CD4-positive, alpha-beta memory T cell (primary cell): ENCODE data around the gene PILRB. TPM values are rescaled to one million over a fixed set of nuclear protein-coding genes. Genes with fewer than 3 reads are reported as not detected.
"Not testable (repeated sequence)": the region's sequence is repeated elsewhere in the genome, so short reads cannot be mapped to it uniquely, and the experiment has no call there.

Experiments
- CTCF ChIA-PET: fragments of 350-600 bp; sonication (Branson Sonifier 250); formaldehyde crosslinking; loops from one replicate; lab custom pipeline; 2021; ENCODE audit warnings: inconsistent platforms; ENCODE audit not compliant: partially characterized antibody; lab: Charles Lee
- POLR2A ChIA-PET: fragments of 350-600 bp; sonication (Branson Sonifier 250); formaldehyde crosslinking; loops from one replicate; lab custom pipeline; 2021; ENCODE audit not compliant: partially characterized antibody; lab: Charles Lee
- DNase-seq, 5 donors: peaks; one replicate each; pipeline versions ENCODE4 v3.0.0 to v3.0.0-alpha.2; 2020 to 2022; ENCODE audit warnings: mixed read lengths in 1 of 5
- H3K27ac ChIP-seq: one replicate; pipeline ENCODE4 v1.7.0; 2013; ENCODE audit warnings: low read depth, low read length
- H3K27me3 ChIP-seq: 2 replicates; pipeline ENCODE4 v1.7.0; 2013; ENCODE audit warnings: mild to moderate bottlenecking, low read length, moderate library complexity; ENCODE audit not compliant: insufficient read depth
- H3K36me3 ChIP-seq: 2 replicates; pipeline ENCODE4 v1.7.0; 2013; ENCODE audit warnings: mild to moderate bottlenecking, low read length, moderate library complexity; ENCODE audit not compliant: insufficient read depth
- H3K4me1 ChIP-seq: 2 replicates; pipeline ENCODE4 v1.7.0; 2013; ENCODE audit warnings: mild to moderate bottlenecking, low read length, moderate library complexity; ENCODE audit not compliant: insufficient read depth
- H3K4me3 ChIP-seq, 2 donors: one replicate each; pipeline ENCODE4 v1.7.0; 2013; ENCODE audit warnings: low read length in 2 of 2, mild to moderate bottlenecking in 1 of 2
- H3K9me3 ChIP-seq, 2 donors: one replicate each; pipeline ENCODE4 v1.7.0; 2013; ENCODE audit warnings: low read length in 2 of 2, control low read depth in 1 of 2; ENCODE audit not compliant: control insufficient read depth in 1 of 2
- H3K27ac Mint-ChIP-seq, 7 donors: one replicate each; pipeline ENCODE4 v1.8.0; 2020 to 2021; ENCODE audit warnings: mixed read lengths in 7 of 7, mild to moderate bottlenecking in 6 of 7, inconsistent platforms in 3 of 7, moderate library complexity in 3 of 7
- H3K27me3 Mint-ChIP-seq, 2 donors: one replicate each; pipeline ENCODE4 v1.8.0; 2020 to 2021; ENCODE audit warnings: mixed read lengths in 2 of 2
- H3K36me3 Mint-ChIP-seq, 2 donors: one replicate each; pipeline ENCODE4 v1.8.0; 2020 to 2021; ENCODE audit warnings: mixed read lengths in 2 of 2, inconsistent platforms in 1 of 2, mild to moderate bottlenecking in 1 of 2
- H3K4me1 Mint-ChIP-seq, 4 donors: one replicate each; pipeline ENCODE4 v1.8.0; 2020 to 2021; ENCODE audit warnings: mixed read lengths in 4 of 4, mild to moderate bottlenecking in 1 of 4
- H3K4me3 Mint-ChIP-seq, 8 donors: one replicate each; pipeline ENCODE4 v1.8.0; 2020 to 2021; ENCODE audit warnings: mixed read lengths in 8 of 8, mild to moderate bottlenecking in 7 of 8, moderate library complexity in 6 of 8, inconsistent platforms in 3 of 8
- H3K9me3 Mint-ChIP-seq, 8 donors: one replicate each; pipeline ENCODE4 v1.8.0; 2020 to 2021; ENCODE audit warnings: mixed read lengths in 8 of 8, mild to moderate bottlenecking in 5 of 8, inconsistent platforms in 3 of 8, moderate library complexity in 1 of 8
- intact Hi-C: fragments of 100-400 bp; cut with micrococcal nuclease; formaldehyde crosslinking; loops from one replicate; pipeline ENCODE4 v1.15.1; 2023
- polyA plus RNA-seq, 2 donors: library from polyadenylated mRNA; unstranded; fragments of 300-500 nt; fragmentation: Illumina TruSeq; gene quantifications; one replicate each; pipeline ENCODE4 v1.2.3, GENCODE V29; 2021
- total RNA-seq, 2 experiments: library from RNA; stranded (reverse); gene quantifications; one replicate each; pipeline ENCODE4 v1.2.3, GENCODE V29; 2021

PILRB gene
- total RNA-seq (100 to 1,000 TPM; 104 to 117 TPM), polyA plus RNA-seq (1 to 10 TPM; 1.1 to 5.2 TPM)

- Histone ChIP-seq H3K27ac (no peak within 1 kb of the TSS), H3K4me3 (no peak within 1 kb of the TSS), H3K27me3 (no peaks in the 10 kb centered on the region), H3K36me3 (peaks cover 68% of the 10 kb centered on the region), H3K9me3 (no peaks in the 10 kb centered on the region), H3K4me1 (peaks cover 9% of the 10 kb centered on the region)
- H3K27me3 Mint-ChIP-seq, result no peaks in the 10 kb centered on the region
- no peak for DNase-seq
- peaks cover 41 to 61% of the 10 kb centered on the region in 2 donors for H3K36me3 Mint-ChIP-seq
- CTCF ChIA-PET, result no interaction called here
- no peaks in the 10 kb centered on the region for H3K9me3 Mint-ChIP-seq
- H3K4me3 Mint-ChIP-seq, result no peak within 1 kb of the TSS
- POLR2A ChIA-PET, result no interaction called here
- peak within 1 kb of the TSS in 3 of 7 donors; percentile 41 to 57 (median 50) for H3K27ac Mint-ChIP-seq
- H3K4me1 Mint-ChIP-seq, result peaks cover 2 to 11% (median 7%) of the 10 kb centered on the region in 4 donors
- intact Hi-C loops, result no loop called here
Observed at GRCh38 chr7:100358027-100358856, at the start of gene PILRB. PILRB (plus strand) TSS chr7:100358117; CDS start chr7:100358303, 186 bp downstream.

GRCh38 chr7:100318329-100318728 lies 39.6 kb upstream of the PILRB start:
- H3K27ac ChIP-seq, H3K4me3 ChIP-seq, DNase-seq, CTCF ChIA-PET, intact Hi-C loops, H3K36me3 ChIP-seq, H3K4me1 ChIP-seq, POLR2A ChIA-PET, H3K27me3 ChIP-seq, H3K9me3 ChIP-seq, H3K9me3 Mint-ChIP-seq, H3K27me3 Mint-ChIP-seq: not testable (repeated sequence)
- peaks cover 7 to 11% of the 10 kb centered on the region in 2 donors for H3K36me3 Mint-ChIP-seq
- H3K4me3 Mint-ChIP-seq, result peak overlapping the region in 6 of 8 donors; percentile 20 to 88 (median 72)
- H3K4me1 Mint-ChIP-seq, result peaks cover 4 to 17% (median 11%) of the 10 kb centered on the region in 4 donors
- peak overlapping the region in 5 of 7 donors; percentile 36 to 91 (median 84) for H3K27ac Mint-ChIP-seq

GRCh38 chr7:100321648-100322047 lies 36.3 kb upstream of the PILRB start:
- intact Hi-C loops, H3K27me3 ChIP-seq, H3K4me3 Mint-ChIP-seq, H3K27ac Mint-ChIP-seq, H3K9me3 ChIP-seq, H3K36me3 ChIP-seq, H3K4me3 ChIP-seq, DNase-seq, H3K4me1 ChIP-seq, H3K9me3 Mint-ChIP-seq, H3K27me3 Mint-ChIP-seq, H3K27ac ChIP-seq: not testable (repeated sequence)
- H3K36me3 Mint-ChIP-seq, result peaks cover 11 to 30% of the 10 kb centered on the region in 2 donors
- H3K4me1 Mint-ChIP-seq, result peaks cover 4 to 17% (median 11%) of the 10 kb centered on the region in 4 donors
- CTCF ChIA-PET, result interaction anchor here (1.4 kb wide), 1 partner anchor 86 kb away, joined by 3 read pairs; no protein-coding TSS in a partner anchor
- POLR2A ChIA-PET, result interaction anchor here (0.6 kb wide), 1 partner anchor 35 kb away, joined by 3 read pairs; no protein-coding TSS in a partner anchor

DNA sequence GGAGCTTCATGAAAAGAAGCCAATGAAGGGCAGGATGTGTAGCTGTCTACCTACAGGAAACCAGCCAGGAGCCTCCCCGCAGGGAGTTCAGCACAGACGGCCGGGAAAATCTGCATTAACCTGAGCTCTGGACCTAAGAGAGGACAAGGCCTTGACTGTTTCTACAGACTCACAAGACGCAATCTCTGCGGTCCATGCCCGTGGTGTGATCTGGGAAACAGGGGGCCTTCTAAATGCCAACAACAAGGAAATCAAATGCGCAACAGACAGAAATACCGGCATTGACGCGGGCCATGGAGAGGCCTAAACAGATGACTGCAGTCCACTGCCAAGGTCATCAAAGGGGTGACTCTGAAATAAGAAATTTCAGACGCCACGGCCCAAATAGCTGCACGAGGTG lies 33.7 kb upstream of the PILRB start:
- H3K36me3 ChIP-seq, H3K4me1 ChIP-seq, intact Hi-C loops, H3K4me3 Mint-ChIP-seq, H3K27me3 ChIP-seq, H3K27ac Mint-ChIP-seq, DNase-seq, H3K9me3 ChIP-seq, H3K9me3 Mint-ChIP-seq, H3K4me1 Mint-ChIP-seq, H3K27me3 Mint-ChIP-seq, H3K4me3 ChIP-seq, POLR2A ChIA-PET, CTCF ChIA-PET, H3K27ac ChIP-seq: not testable (repeated sequence)
- peaks cover 11 to 34% of the 10 kb centered on the region in 2 donors for H3K36me3 Mint-ChIP-seq

DNA sequence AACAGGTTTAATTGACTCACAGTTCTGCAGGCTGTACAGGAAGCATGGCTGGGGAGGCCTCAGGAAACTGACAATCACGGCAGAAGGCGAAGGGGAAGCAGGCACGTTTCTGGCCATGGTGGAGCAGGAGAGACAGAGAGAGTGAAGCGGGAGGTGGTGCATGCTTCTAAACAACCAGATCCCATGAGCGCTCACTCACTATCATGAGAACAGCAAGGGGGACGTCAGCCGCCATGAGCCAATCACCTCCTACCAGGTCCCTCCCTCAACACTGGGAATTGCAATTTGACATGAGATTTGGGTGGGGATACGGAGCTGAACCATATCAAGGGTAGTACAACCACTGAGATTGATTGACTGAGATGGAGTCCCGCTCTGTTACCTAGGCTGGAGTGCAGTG lies 32.2 kb upstream of the PILRB start:
- H3K27ac ChIP-seq, H3K4me1 Mint-ChIP-seq, H3K9me3 Mint-ChIP-seq, H3K27me3 Mint-ChIP-seq, H3K9me3 ChIP-seq, intact Hi-C loops, H3K36me3 ChIP-seq, DNase-seq, H3K27me3 ChIP-seq, POLR2A ChIA-PET, CTCF ChIA-PET, H3K4me3 ChIP-seq, H3K4me3 Mint-ChIP-seq, H3K4me1 ChIP-seq: not testable (repeated sequence)
- Mint-ChIP-seq H3K36me3 (peaks cover 5 to 32% of the 10 kb centered on the region in 2 donors), H3K27ac (peak overlapping the region in 1 of 7 donors; percentile 32)

GRCh38 chr7:100326914-100327313 lies 31.0 kb upstream of the PILRB start:
- H3K36me3 Mint-ChIP-seq, result peaks cover 4 to 31% of the 10 kb centered on the region in 2 donors
- H3K4me3 Mint-ChIP-seq, POLR2A ChIA-PET, H3K27ac ChIP-seq, H3K27ac Mint-ChIP-seq, H3K27me3 Mint-ChIP-seq, H3K4me1 ChIP-seq, H3K4me3 ChIP-seq, DNase-seq, intact Hi-C loops, H3K36me3 ChIP-seq, H3K27me3 ChIP-seq, H3K4me1 Mint-ChIP-seq, H3K9me3 Mint-ChIP-seq, CTCF ChIA-PET, H3K9me3 ChIP-seq: not testable (repeated sequence)

DNA sequence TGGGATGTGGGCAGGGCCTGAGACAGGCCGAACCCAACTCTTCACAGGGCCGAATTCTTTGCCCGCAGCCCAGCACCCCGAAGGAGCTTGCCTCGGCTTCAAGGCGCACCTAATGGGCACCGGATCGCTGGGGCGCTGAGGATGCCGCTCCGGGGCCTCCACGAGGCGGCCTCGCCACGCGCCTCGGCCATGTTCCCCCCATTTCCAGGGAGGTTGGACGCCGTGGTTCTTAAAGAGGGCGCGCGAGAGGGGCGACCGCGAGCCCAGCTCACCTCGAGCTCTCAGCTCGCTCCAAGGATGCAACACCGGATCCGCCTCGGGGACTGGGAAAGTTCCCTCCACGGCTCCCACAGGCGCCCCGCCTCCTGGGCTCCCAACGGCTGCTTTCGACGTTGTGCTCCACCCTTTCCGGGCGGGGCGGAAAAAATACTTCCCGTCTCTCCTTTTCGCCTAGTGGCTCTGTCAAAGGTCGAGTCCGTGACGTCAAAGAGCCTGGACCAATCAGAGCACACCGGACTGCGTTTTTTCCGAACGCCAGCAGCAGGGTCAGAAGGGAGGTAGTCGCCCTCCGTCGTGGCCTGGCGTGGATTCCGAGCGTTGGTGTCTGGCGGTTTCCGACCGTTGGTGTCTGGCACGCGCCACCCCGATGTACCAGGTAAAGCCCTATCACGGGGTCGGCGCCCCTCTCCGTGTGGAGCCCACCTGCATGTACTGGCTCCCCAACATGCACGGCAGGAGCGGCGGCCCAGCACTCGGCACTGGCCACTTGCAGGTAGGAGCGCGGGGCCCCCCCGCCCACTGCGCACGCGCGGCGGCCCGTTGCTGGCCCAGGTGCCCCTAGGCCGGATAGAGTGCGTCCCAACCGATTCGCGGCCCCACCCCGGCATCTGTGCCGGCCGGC lies 22.1 kb upstream of the PILRB start:
- H3K9me3 ChIP-seq, H3K27me3 ChIP-seq, H3K9me3 Mint-ChIP-seq, H3K4me1 ChIP-seq, H3K36me3 ChIP-seq, H3K27me3 Mint-ChIP-seq: not testable (repeated sequence)
- Histone ChIP-seq H3K4me3 (peak overlapping the region in 1 of 2 donors; percentile 79), H3K27ac (peak overlapping the region; percentile 84)
- ChIA-PET CTCF (interaction anchor here (1.3 kb wide), 1 partner anchor 14 kb away, joined by 3 read pairs; no protein-coding TSS in a partner anchor), POLR2A (interaction anchor here (0.7 to 1.9 kb wide), 4 partner anchors 64 to 235 kb away, joined by 3 to 5 read pairs (median 4); partner anchors contain the start of gene GPC2)
- Mint-ChIP-seq H3K4me3 (peak overlapping the region; percentile 92 to 98 (median 96)), H3K4me1 (peaks cover 14 to 32% (median 16%) of the 10 kb centered on the region in 4 donors), H3K27ac (peak overlapping the region; percentile 94 to 99 (median 98)), H3K36me3 (peaks cover 0 to 19% of the 10 kb centered on the region in 2 donors)
- peak; percentile 84 to 92 (median 86) for DNase-seq
- intact Hi-C loops, result loop anchor here (1.0 to 2.0 kb wide), 2 partner anchors 9 to 93 kb away; partner anchors contain the start of genes MEPCE and ZCWPW1
